D721Med (cell line): Measurements from ENCODE around the gene RPL37.

ENCODE experiments used
- DNase-seq: peaks from one replicate; pipeline ENCODE4 v3.0.0; 2011; ENCODE audit warnings: low spot score; ENCODE audit not compliant: insufficient read length
- FAIRE-seq: peaks from 2 replicates; lab custom pipeline; 2011; peaks lifted over from hg19 to GRCh38; lab: Jason Lieb, UNC
- CTCF ChIP-seq: IDR thresholded peaks from 2 replicates; pipeline ENCODE4 v1.5.1; 2012; ENCODE audit warnings: mild to moderate bottlenecking, control low read depth; ENCODE audit not compliant: insufficient read depth; ENCODE audit errors: missing control alignments

RPL37 gene

GRCh38 chr5:40847525-40847924 is 12.5 kb upstream of the RPL37 start:
- no peak for TF ChIP-seq CTCF
- DNase-seq = no peak
- no peak for FAIRE-seq

GRCh38 chr5:40846371-40846770 is 11.3 kb upstream of the RPL37 start:
- FAIRE-seq (no peak), DNase-seq (no peak)
- TF ChIP-seq CTCF = no peak

GRCh38 chr5:40844565-40844964 is 9.5 kb upstream of the RPL37 start:
- DNase-seq (no peak), FAIRE-seq (no peak)
- TF ChIP-seq CTCF = no peak

GRCh38 chr5:40842351-40842750 is 7.3 kb upstream of the RPL37 start:
- FAIRE-seq = no peak
- DNase-seq = no peak
- no peak for TF ChIP-seq CTCF

GRCh38 chr5:40841068-40841805 is 6.2 kb upstream of the RPL37 start, which contains the start of gene CARD6:
Gene CARD6 (plus strand): TSS chr5:40841367. CDS start chr5:40841383, 16 bp downstream.
- no peak for TF ChIP-seq CTCF
- FAIRE-seq = no peak
- no peak for DNase-seq

GRCh38 chr5:40838086-40838485 is 3.1 kb upstream of the RPL37 start:
- no peak for TF ChIP-seq CTCF
- DNase-seq (no peak), FAIRE-seq (no peak)

- no peak for FAIRE-seq
- no peak for DNase-seq
- no peak for TF ChIP-seq CTCF
Observed at GRCh38 chr5:40834391-40834848, 602 bp downstream of the RPL37 start.
